Measurements from ENCODE around the gene PSD4.

Gene PSD4

GRCh38 chr2:113173542-113174375, at the start of gene PSD4:
TSS of gene PSD4 (plus strand) at chr2:113173971. CDS start at chr2:113182457, 8,486 bp downstream.
- DNase-seq: no peak

GRCh38 chr2:113124181-113124961, 49.4 kb upstream of the PSD4 start:
- peak; percentile 46 for DNase-seq

GRCh38 chr2:113124984-113125855, 48.6 kb upstream of the PSD4 start:
- DNase-seq: no peak

- no peak for DNase-seq
Observed at GRCh38 chr2:113126845-113127645, 46.7 kb upstream of the PSD4 start, which contains the start of gene IL1RN. TSS of gene IL1RN (plus strand) at chr2:113127598. CDS start at chr2:113127625, 27 bp downstream.

GRCh38 chr2:113127646-113128570, 45.9 kb upstream of the PSD4 start:
- no peak for DNase-seq

GRCh38 chr2:113129519-113130078, 44.2 kb upstream of the PSD4 start:
- no peak for DNase-seq

GRCh38 chr2:113131352-113132185, 42.2 kb upstream of the PSD4 start:
- DNase-seq: no peak

- DNase-seq: no peak
Observed at GRCh38 chr2:113132414-113133021, 41.3 kb upstream of the PSD4 start.

- peak; percentile 8 for DNase-seq
Observed at GRCh38 chr2:113133704-113134598, 39.8 kb upstream of the PSD4 start.

GRCh38 chr2:113134717-113135116, 39.1 kb upstream of the PSD4 start:
- no peak for DNase-seq

- no peak for DNase-seq
Observed at GRCh38 chr2:113135317-113135716, 38.5 kb upstream of the PSD4 start.

GRCh38 chr2:113136828-113137775, 36.7 kb upstream of the PSD4 start:
- peak; percentile 47 for DNase-seq

- DNase-seq: no peak
Observed at GRCh38 chr2:113137827-113138226, 35.9 kb upstream of the PSD4 start.

GRCh38 chr2:113138428-113139322, 35.1 kb upstream of the PSD4 start:
- peak; percentile 65 for DNase-seq

- DNase-seq: no peak
Observed at GRCh38 chr2:113141451-113141850, 32.3 kb upstream of the PSD4 start.

- DNase-seq: no peak
Observed at GRCh38 chr2:113142290-113142689, 31.5 kb upstream of the PSD4 start.

All from fibroblast of upper back skin (primary cell).